ENCODE measurements around the gene RNF149.

DNA sequence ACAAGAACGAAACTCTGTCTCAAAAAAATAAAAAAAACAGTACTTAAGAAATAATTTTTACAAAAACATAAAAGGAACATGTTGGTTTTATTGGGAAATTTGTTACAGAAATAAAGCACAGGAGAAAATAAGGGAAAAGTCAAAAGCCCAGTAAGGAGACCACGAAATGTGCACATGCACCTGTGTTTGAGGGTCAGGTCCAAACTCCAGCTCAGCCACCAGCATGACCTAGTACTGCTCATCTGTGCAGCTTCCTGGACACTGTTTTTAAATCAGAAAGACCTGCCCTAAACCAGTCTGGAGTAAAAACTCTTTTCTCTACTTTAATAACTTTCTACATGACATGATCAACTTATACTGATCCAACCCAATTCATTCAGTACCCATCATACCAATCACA is 21.2 kb downstream of the RNF149 start:
- TF ChIP-seq, protein P1, sequence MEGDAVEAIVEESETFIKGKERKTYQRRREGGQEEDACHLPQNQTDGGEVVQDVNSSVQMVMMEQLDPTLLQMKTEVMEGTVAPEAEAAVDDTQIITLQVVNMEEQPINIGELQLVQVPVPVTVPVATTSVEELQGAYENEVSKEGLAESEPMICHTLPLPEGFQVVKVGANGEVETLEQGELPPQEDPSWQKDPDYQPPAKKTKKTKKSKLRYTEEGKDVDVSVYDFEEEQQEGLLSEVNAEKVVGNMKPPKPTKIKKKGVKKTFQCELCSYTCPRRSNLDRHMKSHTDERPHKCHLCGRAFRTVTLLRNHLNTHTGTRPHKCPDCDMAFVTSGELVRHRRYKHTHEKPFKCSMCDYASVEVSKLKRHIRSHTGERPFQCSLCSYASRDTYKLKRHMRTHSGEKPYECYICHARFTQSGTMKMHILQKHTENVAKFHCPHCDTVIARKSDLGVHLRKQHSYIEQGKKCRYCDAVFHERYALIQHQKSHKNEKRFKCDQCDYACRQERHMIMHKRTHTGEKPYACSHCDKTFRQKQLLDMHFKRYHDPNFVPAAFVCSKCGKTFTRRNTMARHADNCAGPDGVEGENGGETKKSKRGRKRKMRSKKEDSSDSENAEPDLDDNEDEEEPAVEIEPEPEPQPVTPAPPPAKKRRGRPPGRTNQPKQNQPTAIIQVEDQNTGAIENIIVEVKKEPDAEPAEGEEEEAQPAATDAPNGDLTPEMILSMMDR (IDR thresholded peaks at IDR 0.05) = no peak
- peak; percentile 49 for TF ChIP-seq POLR2A (IDR thresholded peaks at IDR 0.05)
